ENCODE measurements around the gene ENPEP.
"Not testable (repeated sequence)": the region's sequence is repeated elsewhere in the genome, so short reads cannot be mapped to it uniquely, and the experiment has no call there.

The ENPEP gene

GRCh38 chr4:110515676-110516075, 39.7 kb downstream of the ENPEP start:
- no peak for DNase-seq (ENCODE audit: extremely low read depth in 1 of 2, low read depth in 1 of 2)

- peak; percentile 11 to 52 for DNase-seq (ENCODE audit: extremely low read depth in 1 of 2, low read depth in 1 of 2)
Measured at GRCh38 chr4:110516106-110516922, 40.4 kb downstream of the ENPEP start.

GRCh38 chr4:110518889-110519490, 43.0 kb downstream of the ENPEP start:
- DNase-seq (ENCODE audit: extremely low read depth in 1 of 2, low read depth in 1 of 2) = no peak

GRCh38 chr4:110520886-110521285, 44.9 kb downstream of the ENPEP start:
- DNase-seq (ENCODE audit: extremely low read depth in 1 of 2, low read depth in 1 of 2) = no peak

- no peak for DNase-seq (ENCODE audit: extremely low read depth in 1 of 2, low read depth in 1 of 2)
Measured at GRCh38 chr4:110526589-110526988, 50.6 kb downstream of the ENPEP start.

GRCh38 chr4:110527156-110527555, 51.2 kb downstream of the ENPEP start:
- peak in 1 of 2 donors; percentile 2 for DNase-seq (ENCODE audit: extremely low read depth in 1 of 2, low read depth in 1 of 2)

- DNase-seq (ENCODE audit: extremely low read depth in 1 of 2, low read depth in 1 of 2) = no peak
Measured at GRCh38 chr4:110532901-110533589, 57.1 kb downstream of the ENPEP start.

- DNase-seq (ENCODE audit: extremely low read depth in 1 of 2, low read depth in 1 of 2) = no peak
Measured at GRCh38 chr4:110533590-110533910, 57.6 kb downstream of the ENPEP start.

GRCh38 chr4:110533940-110534339, 58.0 kb downstream of the ENPEP start:
- DNase-seq (ENCODE audit: extremely low read depth in 1 of 2, low read depth in 1 of 2) = no peak

- no peak for DNase-seq (ENCODE audit: extremely low read depth in 1 of 2, low read depth in 1 of 2)
Measured at GRCh38 chr4:110540581-110540980, 64.6 kb downstream of the ENPEP start.

GRCh38 chr4:110540982-110541451, 65.1 kb downstream of the ENPEP start:
- DNase-seq (ENCODE audit: extremely low read depth in 1 of 2, low read depth in 1 of 2) = no peak

GRCh38 chr4:110543577-110543976, 67.6 kb downstream of the ENPEP start:
- DNase-seq (ENCODE audit: extremely low read depth in 1 of 2, low read depth in 1 of 2) = no peak

GRCh38 chr4:110544594-110544993, 68.6 kb downstream of the ENPEP start:
- no peak for DNase-seq (ENCODE audit: extremely low read depth in 1 of 2, low read depth in 1 of 2)

- no peak for DNase-seq (ENCODE audit: extremely low read depth in 1 of 2, low read depth in 1 of 2)
Measured at GRCh38 chr4:110550260-110550659, 74.3 kb downstream of the ENPEP start.

GRCh38 chr4:110553197-110553596, 77.2 kb downstream of the ENPEP start:
- no peak for DNase-seq (ENCODE audit: extremely low read depth in 1 of 2, low read depth in 1 of 2)

- no peak for DNase-seq (ENCODE audit: extremely low read depth in 1 of 2, low read depth in 1 of 2)
Measured at GRCh38 chr4:110567214-110567613, 91.3 kb downstream of the ENPEP start.

- DNase-seq (ENCODE audit: extremely low read depth in 1 of 2, low read depth in 1 of 2) = not testable (repeated sequence)
Measured at GRCh38 chr4:110576696-110577095, 100.7 kb downstream of the ENPEP start.

GRCh38 chr4:110586131-110586850, 110.3 kb downstream of the ENPEP start:
- no peak for DNase-seq (ENCODE audit: extremely low read depth in 1 of 2, low read depth in 1 of 2)

GRCh38 chr4:110587666-110588285, 111.8 kb downstream of the ENPEP start:
- no peak for DNase-seq (ENCODE audit: extremely low read depth in 1 of 2, low read depth in 1 of 2)

GRCh38 chr4:110589297-110589696, 113.3 kb downstream of the ENPEP start:
- no peak for DNase-seq (ENCODE audit: extremely low read depth in 1 of 2, low read depth in 1 of 2)

- DNase-seq (ENCODE audit: extremely low read depth in 1 of 2, low read depth in 1 of 2) = no peak
Measured at GRCh38 chr4:110595583-110595982, 119.6 kb downstream of the ENPEP start.
